Keratinocyte (primary cell): ENCODE results near the gene PRKCE. TPM values are rescaled to one million over a fixed set of nuclear protein-coding genes. Genes with fewer than 3 reads are reported as not detected.

Source experiments
- DNase-seq: peaks from one replicate; pipeline ENCODE4 v3.0.0-alpha.2; 2011; ENCODE audit warnings: low read depth, missing footprints, low spot score
- FAIRE-seq: peaks from 2 replicates; lab custom pipeline; 2011; peaks lifted over from hg19 to GRCh38; lab: Jason Lieb, UNC
- H2AFZ ChIP-seq: 2 replicates; pipeline ENCODE4 v1.6.0; 2012; ENCODE audit warnings: low read length, control low read depth, inconsistent platforms; ENCODE audit not compliant: control insufficient read depth
- H3K27ac ChIP-seq: 2 replicates; pipeline ENCODE4 v1.5.1; 2011; ENCODE audit warnings: low read length; ENCODE audit not compliant: control insufficient read depth, insufficient read depth
- H3K27me3 ChIP-seq: 3 replicates; pipeline ENCODE4 v1.6.0; 2011; ENCODE audit warnings: low read length; ENCODE audit not compliant: control insufficient read depth, insufficient read depth; ENCODE audit errors: extremely low read depth
- H3K36me3 ChIP-seq, 2 experiments: 2 replicates in 1 of 2; 3 replicates in 1 of 2; pipeline ENCODE4 v1.5.1; 2011; ENCODE audit warnings: low read length in 2 of 2, mild to moderate bottlenecking in 1 of 2; ENCODE audit not compliant: control insufficient read depth in 2 of 2, insufficient read depth in 2 of 2; ENCODE audit errors: extremely low read depth in 1 of 2
- H3K4me1 ChIP-seq: 3 replicates; pipeline ENCODE4 v1.5.1; 2011; ENCODE audit warnings: low read length; ENCODE audit not compliant: control insufficient read depth, insufficient read depth; ENCODE audit errors: extremely low read depth
- H3K4me2 ChIP-seq: 3 replicates; pipeline ENCODE4 v1.6.0; 2011; ENCODE audit warnings: low read depth, low read length; ENCODE audit not compliant: control insufficient read depth, insufficient read depth; ENCODE audit errors: extremely low read depth
- H3K4me3 ChIP-seq, 3 experiments: fragments of 200-600 bp in 1 of 3; sonication (generic) in 1 of 3; 2 replicates in 2 of 3; 3 replicates in 1 of 3; pipeline ENCODE4 v1.5.1; 2011 to 2016; ENCODE audit warnings: low read length in 3 of 3, mild to moderate bottlenecking in 3 of 3, control low read depth in 2 of 3, inconsistent platforms in 1 of 3, low read depth in 1 of 3, mixed read lengths in 1 of 3, mixed run types in 1 of 3, moderate library complexity in 1 of 3; ENCODE audit not compliant: control insufficient read depth in 2 of 3, insufficient read depth in 2 of 3; ENCODE audit errors: extremely low read depth in 1 of 3
- H3K79me2 ChIP-seq: 2 replicates; pipeline ENCODE4 v1.6.0; 2012; ENCODE audit warnings: low read length; ENCODE audit not compliant: control insufficient read depth, insufficient read depth
- H3K9ac ChIP-seq: 3 replicates; pipeline ENCODE4 v1.6.0; 2011; ENCODE audit warnings: low read length; ENCODE audit not compliant: control insufficient read depth, insufficient read depth; ENCODE audit errors: extremely low read depth
- H3K9me1 ChIP-seq: 3 replicates; pipeline ENCODE4 v1.6.0; 2011; ENCODE audit warnings: low read length; ENCODE audit not compliant: control insufficient read depth, insufficient read depth; ENCODE audit errors: extremely low read depth
- H3K9me3 ChIP-seq: 2 replicates; pipeline ENCODE4 v1.5.1; 2012; ENCODE audit warnings: low read depth, low read length; ENCODE audit not compliant: control insufficient read depth
- H4K20me1 ChIP-seq: 3 replicates; pipeline ENCODE4 v1.6.0; 2011; ENCODE audit warnings: low read length; ENCODE audit not compliant: control insufficient read depth, insufficient read depth; ENCODE audit errors: extremely low read depth
- CTCF ChIP-seq, 3 experiments: IDR thresholded peaks in 1 of 3; conservative IDR thresholded peaks in 1 of 3; optimal IDR thresholded peaks in 1 of 3; 2 replicates in 2 of 3; 3 replicates in 1 of 3; pipeline versions ENCODE3 to v1.5.1; 2011; ENCODE audit warnings: low read length in 3 of 3, mild to moderate bottlenecking in 3 of 3, moderate library complexity in 2 of 3, control low read depth in 1 of 3, inconsistent platforms in 1 of 3; ENCODE audit not compliant: insufficient read depth in 2 of 3; ENCODE audit errors: extremely low read depth in 1 of 3
- EZH2 ChIP-seq: IDR thresholded peaks from one replicate; pipeline ENCODE4 v1.6.1; 2012; ENCODE audit warnings: inconsistent platforms, mild to moderate bottlenecking, low read length, moderate library complexity
- dilution Hi-C: fragments of 300-500 bp; cut with MboI; formaldehyde crosslinking; loops from one replicate; pipeline ENCODE4 v1.7.0; 2020; ENCODE audit warnings: low sequenced_read_pairs; ENCODE audit not compliant: extremely low pct_ligation_motif_present
- polyA plus RNA-seq, 5 experiments: library from polyadenylated mRNA; depleted of rRNA in 3 of 5; stranded (reverse) in 3 of 5; stranded (forward) in 1 of 5; unstranded in 1 of 5; fragments of >200 nt; gene quantifications; 1 replicate in 1 of 5; 2 replicates in 3 of 5; 3 replicates in 1 of 5; pipeline versions ENCODE4 v1.2.1 to v1.2.3, GENCODE V29; 2011 to 2012; ENCODE audit warnings: missing spikeins in 2 of 5, low read depth in 1 of 5, low replicate concordance in 1 of 5

PRKCE gene
- polyA plus RNA-seq, 1 donor (not counting 4 experiments of a cell fraction or from before 2014, with no cell fraction given): 2.0 TPM

- H3K27ac ChIP-seq: no peak overlapping the region
- H3K9me1 ChIP-seq: peaks cover 3% of the 10 kb centered on the region
- H3K27me3 ChIP-seq: no peaks in the 10 kb centered on the region
- no peak overlapping the region for H3K4me3 ChIP-seq
- no peak overlapping the region for H3K4me2 ChIP-seq
- H3K79me2 ChIP-seq: no peaks in the 10 kb centered on the region
- no peaks in the 10 kb centered on the region for H3K9me3 ChIP-seq
- no peaks in the 10 kb centered on the region for H3K36me3 ChIP-seq
- H3K9ac ChIP-seq: no peak overlapping the region
- H3K4me1 ChIP-seq: peaks cover 38% of the 10 kb centered on the region
- TF ChIP-seq CTCF (optimal IDR thresholded peaks at IDR 0.05 in 1 of 3, IDR thresholded peaks at IDR 0.05 in 1 of 3, conservative IDR thresholded peaks at IDR 0.05 in 1 of 3; ENCODE audit: extremely low read depth in 1 of 3, insufficient read depth in 2 of 3, low read length in 3 of 3) (no peak), EZH2 (no peak)
- DNase-seq (no peak), FAIRE-seq (no peak)
- dilution Hi-C loops: no loop called here
- no peaks in the 10 kb centered on the region for H4K20me1 ChIP-seq
- no peak overlapping the region for H2AFZ ChIP-seq
Measured at GRCh38 chr2:46162329-46163097, 511.0 kb downstream of the PRKCE start.

- DNase-seq (no peak), FAIRE-seq (no peak)
- peaks cover 3% of the 10 kb centered on the region for H3K9me1 ChIP-seq
- peaks cover 43% of the 10 kb centered on the region for H3K4me1 ChIP-seq
- dilution Hi-C loops: no loop called here
- no peaks in the 10 kb centered on the region for H3K36me3 ChIP-seq
- no peak overlapping the region for H3K4me3 ChIP-seq
- no peaks in the 10 kb centered on the region for H3K27me3 ChIP-seq
- TF ChIP-seq EZH2 (no peak), CTCF (optimal IDR thresholded peaks at IDR 0.05 in 1 of 3, IDR thresholded peaks at IDR 0.05 in 1 of 3, conservative IDR thresholded peaks at IDR 0.05 in 1 of 3; ENCODE audit: extremely low read depth in 1 of 3, insufficient read depth in 2 of 3, low read length in 3 of 3) (no peak)
- no peak overlapping the region for H2AFZ ChIP-seq
- H3K9me3 ChIP-seq: no peaks in the 10 kb centered on the region
- H3K79me2 ChIP-seq: no peaks in the 10 kb centered on the region
- no peaks in the 10 kb centered on the region for H4K20me1 ChIP-seq
- no peak overlapping the region for H3K27ac ChIP-seq
- H3K4me2 ChIP-seq: no peak overlapping the region
- H3K9ac ChIP-seq: no peak overlapping the region
Measured at GRCh38 chr2:46163098-46163430, 511.6 kb downstream of the PRKCE start.
